Lung microvascular endothelial cell (primary cell): Measurements from ENCODE around the gene KLRC2. TPM values are rescaled to one million over a fixed set of nuclear protein-coding genes. Genes with fewer than 3 reads are reported as not detected.
"Not testable (repeated sequence)": the region's sequence is repeated elsewhere in the genome, so short reads cannot be mapped to it uniquely, and the experiment has no call there.

Source experiments
- DNase-seq, 2 donors: peaks; one replicate each; pipeline versions ENCODE4 v3.0.0 to v3.0.0-alpha.2; 2010; ENCODE audit warnings: low read depth in 2 of 2
- total RNA-seq: library from RNA; depleted of rRNA; stranded (reverse); fragments of >200 nt; gene quantifications from 2 replicates; pipeline ENCODE4 v1.2.1, GENCODE V29; 2014

Gene KLRC2
- total RNA-seq, 1 donor from 2014 or later: not detected

GRCh38 chr12:10405294-10405693 lies 30.5 kb downstream of the KLRC2 start:
- no peak for DNase-seq

GRCh38 chr12:10404798-10405197 lies 31.0 kb downstream of the KLRC2 start:
- DNase-seq: no peak

GRCh38 chr12:10400829-10401228 lies 35.0 kb downstream of the KLRC2 start:
- DNase-seq: no peak

- no peak for DNase-seq
Observed at GRCh38 chr12:10398168-10398567, 37.6 kb downstream of the KLRC2 start.

GRCh38 chr12:10397296-10397695 lies 38.5 kb downstream of the KLRC2 start:
- DNase-seq: no peak

- DNase-seq: not testable (repeated sequence)
Observed at GRCh38 chr12:10396176-10396575, 39.6 kb downstream of the KLRC2 start.

GRCh38 chr12:10395390-10395998 lies 40.3 kb downstream of the KLRC2 start:
- peak; percentile 27 to 80 for DNase-seq

GRCh38 chr12:10394531-10395152 lies 41.2 kb downstream of the KLRC2 start:
- not testable (repeated sequence) for DNase-seq

- DNase-seq: no peak
Observed at GRCh38 chr12:10393291-10393690, 42.5 kb downstream of the KLRC2 start.

- peak; percentile 10 to 94 for DNase-seq
Observed at GRCh38 chr12:10392394-10392930, 43.3 kb downstream of the KLRC2 start.

GRCh38 chr12:10390991-10391390 lies 44.8 kb downstream of the KLRC2 start:
- DNase-seq: not testable (repeated sequence)

- no peak for DNase-seq
Observed at GRCh38 chr12:10389904-10390303, 45.9 kb downstream of the KLRC2 start, which contains the start of gene KLRK1. TSS of gene KLRK1 (minus strand) at chr12:10390041. CDS start at chr12:10388810, 1,231 bp downstream.

- DNase-seq: no peak
Observed at GRCh38 chr12:10388624-10389413, 47.0 kb downstream of the KLRC2 start.

- DNase-seq: not testable (repeated sequence)
Observed at GRCh38 chr12:10387498-10387897, 48.3 kb downstream of the KLRC2 start.

GRCh38 chr12:10386857-10387256 lies 49.0 kb downstream of the KLRC2 start:
- no peak for DNase-seq

- peak; percentile 20 to 32 for DNase-seq
Observed at GRCh38 chr12:10385166-10385613, 50.6 kb downstream of the KLRC2 start.

GRCh38 chr12:10384191-10384590 lies 51.6 kb downstream of the KLRC2 start:
- DNase-seq: no peak

GRCh38 chr12:10381928-10382628 lies 53.7 kb downstream of the KLRC2 start:
- no peak for DNase-seq
